Left lung (tissue), 10 donors: ENCODE measurements around the gene NUP210L. TPM values are rescaled to one million over a fixed set of nuclear protein-coding genes. Genes with fewer than 3 reads are reported as not detected.
A peak's percentile ranks its signal among the peaks of the same experiment; 100 is the strongest.

Experiments used
- ATAC-seq: fragments of 200-7000 bp; cut with Tn5 transposase; one replicate; pipeline ENCODE4 v1.9.1; 2020; ENCODE audit warnings: moderate library complexity
- DNase-seq, 4 donors: peaks; one replicate each; pipeline ENCODE4 v3.0.0-alpha.2; 2013 to 2020
- H3K27ac ChIP-seq, 2 donors: fragments of 200-600 bp; sonication (generic) in 1 of 2; one replicate each; pipeline versions ENCODE4 v1.5.0 to v1.8.0; 2020 to 2021
- H3K27me3 ChIP-seq, 2 donors: fragments of 200-600 bp; sonication (generic) in 1 of 2; one replicate each; pipeline versions ENCODE4 v1.5.0 to v1.8.0; 2020 to 2021
- H3K36me3 ChIP-seq, 2 donors: fragments of 200-600 bp; sonication (generic) in 1 of 2; one replicate each; pipeline versions ENCODE4 v1.5.0 to v1.8.0; 2020 to 2021
- H3K4me1 ChIP-seq, 2 donors: fragments of 200-600 bp; one replicate each; pipeline ENCODE4 v1.8.0; 2021
- H3K4me3 ChIP-seq, 2 donors: fragments of 200-600 bp; sonication (generic) in 1 of 2; one replicate each; pipeline versions ENCODE4 v1.5.0 to v1.8.0; 2020 to 2021; ENCODE audit warnings: mild to moderate bottlenecking in 1 of 2
- H3K9me3 ChIP-seq, 2 donors: fragments of 200-600 bp; sonication (generic) in 1 of 2; one replicate each; pipeline versions ENCODE4 v1.5.0 to v1.8.0; 2020 to 2021
- intact Hi-C, 2 donors: fragments of 100-400 bp; cut with DNase I; formaldehyde crosslinking; loops; one replicate each; pipeline versions ENCODE4 v1.11.2 to v1.14.2; 2022
- polyA plus RNA-seq, 6 donors: library from polyadenylated mRNA; unstranded; fragments of 120-200 nt; gene quantifications; one replicate each; pipeline ENCODE4 v1.2.1, GENCODE V29; 2013; ENCODE audit not compliant: insufficient read length in 6 of 6
- total RNA-seq, 2 donors: library from RNA; stranded (reverse); fragmentation: NEBNext Ultra II Directional; extraction: Animal tissue kit (Norgen Biotek cat#: 25700); gene quantifications; one replicate each; pipeline ENCODE4 v1.2.1, GENCODE V29; 2021
- TF ChIP-seq, protein P1 (sequence below), 2 donors: fragments of 200-600 bp; sonication (generic) in 1 of 2; IDR thresholded peaks; one replicate each; pipeline versions ENCODE4 v1.5.0 to v1.8.0; 2021; ENCODE audit warnings: antibody characterized with exemption in 2 of 2
- donor health status: DM: no; HTN: yes; CAD: no.
- donor health status: DM: no; HTN: no; CAD: no.

Gene NUP210L
- total and polyA plus RNA-seq, 8 donors = 0.09 to 0.27 (median 0.18) TPM

GRCh38 chr1:153959454-153959853 lies 195.4 kb downstream of the NUP210L start:
- Histone ChIP-seq H3K4me1 (peaks cover 28 to 83% of the 10 kb centered on the region in 2 donors), H3K36me3 (peaks cover 0 to 31% of the 10 kb centered on the region in 2 donors), H3K27ac (peak overlapping the region; percentile 84 to 93), H3K4me3 (no peak overlapping the region), H3K27me3 (no peaks in the 10 kb centered on the region), H3K9me3 (no peaks in the 10 kb centered on the region)
- DNase-seq = no peak
- intact Hi-C loops = no loop called here
- no peak for ATAC-seq
- TF ChIP-seq, protein P1, sequence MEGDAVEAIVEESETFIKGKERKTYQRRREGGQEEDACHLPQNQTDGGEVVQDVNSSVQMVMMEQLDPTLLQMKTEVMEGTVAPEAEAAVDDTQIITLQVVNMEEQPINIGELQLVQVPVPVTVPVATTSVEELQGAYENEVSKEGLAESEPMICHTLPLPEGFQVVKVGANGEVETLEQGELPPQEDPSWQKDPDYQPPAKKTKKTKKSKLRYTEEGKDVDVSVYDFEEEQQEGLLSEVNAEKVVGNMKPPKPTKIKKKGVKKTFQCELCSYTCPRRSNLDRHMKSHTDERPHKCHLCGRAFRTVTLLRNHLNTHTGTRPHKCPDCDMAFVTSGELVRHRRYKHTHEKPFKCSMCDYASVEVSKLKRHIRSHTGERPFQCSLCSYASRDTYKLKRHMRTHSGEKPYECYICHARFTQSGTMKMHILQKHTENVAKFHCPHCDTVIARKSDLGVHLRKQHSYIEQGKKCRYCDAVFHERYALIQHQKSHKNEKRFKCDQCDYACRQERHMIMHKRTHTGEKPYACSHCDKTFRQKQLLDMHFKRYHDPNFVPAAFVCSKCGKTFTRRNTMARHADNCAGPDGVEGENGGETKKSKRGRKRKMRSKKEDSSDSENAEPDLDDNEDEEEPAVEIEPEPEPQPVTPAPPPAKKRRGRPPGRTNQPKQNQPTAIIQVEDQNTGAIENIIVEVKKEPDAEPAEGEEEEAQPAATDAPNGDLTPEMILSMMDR (IDR thresholded peaks at IDR 0.05) = no peak

- ATAC-seq (no peak), DNase-seq (no peak)
- Histone ChIP-seq H3K27me3 (no peaks in the 10 kb centered on the region), H3K4me3 (peak overlapping the region in 1 of 2 donors; percentile 85), H3K9me3 (no peaks in the 10 kb centered on the region), H3K27ac (peak overlapping the region; percentile 84 to 93), H3K36me3 (peaks cover 0 to 36% of the 10 kb centered on the region in 2 donors), H3K4me1 (peaks cover 28 to 80% of the 10 kb centered on the region in 2 donors)
- TF ChIP-seq, protein P1 (IDR thresholded peaks at IDR 0.05) = no peak
- intact Hi-C loops = no loop called here
Observed at GRCh38 chr1:153958961-153959260, 196.0 kb downstream of the NUP210L start.

DNA sequence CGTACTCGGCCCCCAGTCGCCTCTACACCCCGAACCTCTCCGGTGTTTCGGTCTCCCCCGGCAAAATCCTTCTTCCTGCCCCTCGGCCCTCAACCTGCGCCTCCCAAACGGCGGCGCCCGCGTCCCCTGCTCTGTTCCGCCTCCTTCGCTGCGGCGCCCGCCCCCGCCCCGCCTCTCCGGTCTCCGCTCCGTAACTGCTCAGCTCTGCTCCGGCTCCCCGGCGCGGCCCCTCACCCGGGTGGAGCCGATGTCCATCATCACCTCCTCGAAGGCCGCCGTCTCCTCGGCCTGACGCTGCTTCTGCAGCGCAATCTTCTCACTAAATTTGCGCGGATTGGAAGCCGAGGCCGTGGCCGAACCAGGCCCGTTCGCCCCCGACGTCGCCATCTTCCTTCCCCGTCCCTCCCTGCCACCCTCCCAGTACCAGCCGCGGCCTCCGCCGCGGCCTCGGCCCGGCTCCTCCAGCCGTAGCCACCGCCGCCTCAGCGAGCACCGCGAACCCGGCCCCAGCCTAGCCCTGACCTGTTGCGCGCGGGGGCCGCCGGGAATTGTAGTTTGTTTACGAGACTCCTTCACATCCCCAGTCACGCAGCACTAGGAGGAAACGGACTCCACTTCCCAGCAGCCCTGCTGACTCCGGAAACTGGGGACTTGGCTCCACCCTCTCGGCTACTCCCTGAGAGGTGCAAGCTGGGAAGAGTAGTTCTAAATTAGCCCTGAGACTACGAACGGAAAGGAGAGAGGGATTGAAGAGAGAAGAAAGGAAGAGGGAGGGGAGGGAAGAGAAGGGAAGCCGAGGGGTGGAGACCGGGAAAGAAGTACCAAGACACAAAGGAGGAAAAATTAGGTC lies 196.5 kb downstream of the NUP210L start, which contains the start of gene CRTC2:
CRTC2 (minus strand) TSS at position 502 of the 850 bp plus-strand sequence; CDS start at position 387, 115 bp downstream.
- Histone ChIP-seq H3K9me3 (no peaks in the 10 kb centered on the region), H3K4me3 (peak within 1 kb of the TSS; percentile 76 to 85), H3K27ac (peak within 1 kb of the TSS; percentile 84 to 93), H3K4me1 (peaks cover 28 to 77% of the 10 kb centered on the region in 2 donors), H3K36me3 (peaks cover 0 to 42% of the 10 kb centered on the region in 2 donors), H3K27me3 (no peaks in the 10 kb centered on the region)
- intact Hi-C loops = no loop called here
- ATAC-seq (peak; percentile 89), DNase-seq (peak; percentile 97 to 99 (median 98))
- TF ChIP-seq, protein P1 (IDR thresholded peaks at IDR 0.05) = no peak

DNA sequence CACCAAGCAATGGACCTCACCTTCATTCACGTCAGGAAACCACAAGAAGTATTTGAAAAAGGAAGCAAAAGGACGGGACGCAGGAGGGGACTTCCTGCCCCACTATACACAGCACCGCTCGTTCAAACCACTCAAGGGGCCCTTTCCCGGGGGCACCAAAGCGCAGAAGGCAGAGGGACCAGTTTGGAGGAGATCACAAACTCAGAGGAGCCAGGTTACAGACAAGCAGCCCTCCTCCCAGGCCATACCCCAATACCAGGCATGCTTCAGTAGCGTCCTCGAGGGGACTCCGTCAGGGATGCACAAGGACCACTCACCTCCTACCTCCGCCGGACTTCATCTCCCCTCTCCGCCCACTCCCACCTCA lies 197.1 kb downstream of the NUP210L start:
- no peaks in the 10 kb centered on the region for H3K9me3 ChIP-seq
- peaks cover 28 to 73% of the 10 kb centered on the region in 2 donors for H3K4me1 ChIP-seq
- ATAC-seq = peak; percentile 5
- intact Hi-C loops = no loop called here
- peaks cover 0 to 48% of the 10 kb centered on the region in 2 donors for H3K36me3 ChIP-seq
- no peaks in the 10 kb centered on the region for H3K27me3 ChIP-seq
- TF ChIP-seq, protein P1 (IDR thresholded peaks at IDR 0.05) = no peak
- H3K4me3 ChIP-seq = peak overlapping the region; percentile 76 to 85
- H3K27ac ChIP-seq = peak overlapping the region; percentile 84 to 93
- peak in 1 of 4 donors; percentile 26 for DNase-seq

GRCh38 chr1:153956997-153957715 lies 197.7 kb downstream of the NUP210L start:
- intact Hi-C loops = no loop called here
- H3K4me1 ChIP-seq = peaks cover 28 to 68% of the 10 kb centered on the region in 2 donors
- TF ChIP-seq, protein P1 (IDR thresholded peaks at IDR 0.05) = no peak
- no peak for DNase-seq
- H3K36me3 ChIP-seq = peaks cover 0 to 51% of the 10 kb centered on the region in 2 donors
- no peaks in the 10 kb centered on the region for H3K9me3 ChIP-seq
- H3K27me3 ChIP-seq = no peaks in the 10 kb centered on the region
- peak overlapping the region; percentile 76 to 85 for H3K4me3 ChIP-seq
- H3K27ac ChIP-seq = peak overlapping the region in 1 of 2 donors; percentile 93
- no peak for ATAC-seq
